Activated CD8-positive, alpha-beta memory T cell treated with anti-CD3 and anti-CD28 coated beads for 48 hours (primary cell): ENCODE measurements around the gene PKLR.
A peak's percentile ranks its signal among the peaks of the same experiment; 100 is the strongest.
"Not testable (repeated sequence)": the region's sequence is repeated elsewhere in the genome, so short reads cannot be mapped to it uniquely, and the experiment has no call there.

Experiments used
- DNase-seq, 3 experiments: peaks; one replicate each; pipeline ENCODE4 v3.0.0-alpha.2; 2020; ENCODE audit warnings: low read depth in 2 of 3, low spot score in 2 of 3

The PKLR gene

DNA sequence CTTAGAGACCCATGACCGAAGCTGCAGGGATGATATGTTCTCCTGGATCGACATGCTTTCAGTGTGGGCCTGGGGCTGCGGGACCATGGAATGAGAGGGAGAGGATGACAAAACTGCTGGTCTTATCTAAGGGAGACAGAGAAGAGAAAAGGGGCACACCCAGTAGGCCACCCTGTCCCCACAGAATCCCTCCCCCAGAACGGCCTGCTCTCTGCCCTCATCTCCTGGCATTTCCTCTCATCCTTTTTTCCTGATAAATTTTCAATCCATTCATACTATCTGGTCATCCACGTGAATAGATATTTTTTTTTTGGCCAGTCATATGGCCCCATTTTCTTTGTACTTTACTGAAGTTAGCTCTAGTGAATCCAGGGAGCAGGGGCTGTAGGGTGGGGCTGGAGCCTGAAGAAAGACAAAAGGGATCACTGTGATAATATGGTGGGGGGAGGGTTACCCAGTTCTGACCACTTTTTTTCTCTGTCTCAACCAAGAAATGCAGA lies at the start of gene PKLR:
Gene PKLR (minus strand): TSS at position 97 of the 500 bp plus-strand sequence. CDS start 43 bp downstream, at position 54.
- no peak for DNase-seq

DNA sequence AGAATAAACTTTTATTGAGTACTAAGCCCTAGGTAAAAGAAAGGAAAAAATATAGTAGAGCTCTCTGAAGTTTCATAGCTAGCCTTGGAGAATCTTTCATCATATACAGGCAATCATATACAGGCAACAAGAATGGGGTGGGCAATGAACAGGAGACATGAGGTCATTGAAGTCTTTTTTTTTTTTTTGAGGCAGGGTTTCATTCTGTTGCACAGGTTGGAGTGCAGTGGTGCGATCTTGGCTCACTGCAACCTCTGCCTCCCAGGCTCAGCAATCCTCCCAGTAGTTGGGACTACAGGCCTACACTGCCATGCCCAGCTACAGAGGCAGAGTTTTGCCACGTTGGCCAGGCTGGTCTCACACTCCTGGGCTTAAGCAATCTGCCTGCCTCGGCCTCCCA lies 41.6 kb upstream of the PKLR start:
- DNase-seq: no peak

DNA sequence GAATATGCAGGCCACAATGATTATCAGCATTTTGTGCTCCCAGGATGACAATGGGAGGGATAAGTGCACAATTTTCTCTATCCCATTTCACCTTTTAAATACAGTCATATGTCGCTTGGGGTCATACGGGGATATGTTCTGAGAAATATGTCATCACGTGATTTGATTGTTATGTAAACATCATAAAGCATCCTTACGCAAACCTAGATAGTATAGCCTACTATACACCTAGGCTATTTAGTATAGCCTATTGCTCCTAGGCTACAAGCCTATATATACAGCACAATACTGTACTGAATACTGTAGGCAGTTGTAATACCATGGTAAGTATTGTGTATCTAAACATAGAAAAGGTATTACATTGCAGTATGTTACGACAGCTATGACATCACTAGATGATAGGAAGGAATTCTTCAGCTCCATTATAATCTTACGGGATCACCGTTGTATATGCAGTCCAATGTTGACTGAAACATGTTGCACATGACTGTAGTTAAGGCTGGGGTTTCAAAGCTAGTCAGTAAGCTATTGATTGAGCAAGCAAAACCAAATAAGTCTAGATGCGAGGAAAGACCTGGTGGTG lies 38.4 kb upstream of the PKLR start:
- DNase-seq: no peak

DNA sequence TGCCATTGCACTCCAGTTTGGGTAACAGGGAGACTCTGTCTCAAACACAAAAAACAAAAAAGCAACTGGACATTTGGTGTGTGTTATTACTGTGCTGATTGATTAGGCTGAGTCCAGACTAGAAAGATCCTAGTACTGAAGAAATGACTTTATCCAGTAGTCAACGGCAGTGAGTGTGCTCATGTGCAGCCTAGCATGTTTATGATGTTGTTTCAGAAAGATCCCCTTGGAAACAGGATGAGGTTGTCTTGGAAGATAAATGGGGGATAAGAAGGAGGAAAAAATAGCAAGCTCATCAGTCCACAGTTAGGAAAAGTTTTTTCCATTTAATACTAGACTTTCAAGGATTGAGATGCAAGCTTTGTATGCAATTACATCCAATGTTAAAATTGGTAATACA lies 33.7 kb upstream of the PKLR start:
- DNase-seq: no peak

DNA sequence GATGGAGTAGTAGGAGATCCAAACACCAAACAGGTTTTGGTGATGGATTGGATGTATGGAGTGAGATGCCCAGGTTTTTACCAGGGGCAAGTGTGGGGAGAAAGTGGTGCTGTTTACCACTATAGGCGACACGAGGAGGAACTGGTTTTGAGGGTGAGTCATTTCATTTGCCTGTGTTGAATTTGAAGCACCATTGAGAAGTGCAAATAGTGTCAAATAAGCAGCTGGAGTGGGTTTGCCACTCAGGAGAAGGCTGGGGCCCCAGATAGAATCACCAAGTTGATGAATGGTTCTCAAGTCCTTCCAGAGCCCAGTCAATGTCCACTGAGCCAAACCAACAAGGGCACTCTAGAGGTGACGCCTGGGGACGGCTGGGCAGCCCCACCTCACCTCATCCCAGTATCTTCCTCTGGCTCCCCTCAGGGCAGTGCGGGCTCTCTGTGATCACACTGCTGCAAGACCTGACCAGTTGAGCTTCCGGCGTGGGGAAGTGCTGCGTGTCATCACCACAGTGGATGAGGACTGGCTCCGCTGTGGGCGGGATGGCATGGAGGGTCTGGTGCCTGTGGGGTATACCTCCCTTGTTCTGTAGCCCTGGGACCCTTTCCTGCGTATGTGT lies 28.9 kb upstream of the PKLR start:
- no peak for DNase-seq

DNA sequence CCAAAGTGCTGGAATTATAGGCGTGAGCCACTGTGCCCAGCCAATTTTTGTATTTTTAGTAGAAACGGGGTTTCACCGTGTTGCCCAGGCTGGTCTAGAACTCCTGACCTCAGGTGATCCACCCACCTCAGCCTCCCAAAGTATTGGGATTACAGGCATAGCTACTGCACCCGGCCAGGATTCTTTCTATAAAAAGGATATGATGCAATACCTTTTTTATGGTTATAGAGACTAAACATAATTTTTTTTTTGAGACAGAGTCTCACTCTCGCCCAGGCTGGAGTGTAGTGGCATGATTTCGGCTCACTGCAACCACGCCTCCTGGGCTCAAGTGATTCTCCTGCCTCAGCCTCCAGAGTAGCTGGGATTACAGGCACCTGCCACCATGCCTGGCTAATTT lies 27.6 kb upstream of the PKLR start:
- DNase-seq: not testable (repeated sequence)

DNA sequence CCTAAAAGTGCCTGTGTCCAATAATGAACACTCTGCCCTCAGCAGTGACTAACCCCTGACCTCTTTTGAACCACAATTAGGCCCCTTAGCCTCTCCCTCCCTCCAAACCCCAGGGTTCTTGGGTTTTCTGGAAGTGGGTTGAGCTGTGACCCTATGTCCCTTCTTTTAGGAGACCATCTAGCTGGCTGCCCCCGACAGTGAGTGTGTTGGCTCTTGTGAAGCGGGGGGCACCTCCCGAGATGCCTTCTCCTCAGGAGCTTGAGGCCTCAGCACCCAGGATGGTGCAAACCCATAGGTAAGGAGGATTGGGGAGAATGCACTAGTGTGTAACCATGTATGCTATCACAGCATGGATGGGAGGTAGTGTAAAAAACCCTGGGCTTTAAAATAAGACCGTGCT lies 26.7 kb upstream of the PKLR start:
- no peak for DNase-seq

DNA sequence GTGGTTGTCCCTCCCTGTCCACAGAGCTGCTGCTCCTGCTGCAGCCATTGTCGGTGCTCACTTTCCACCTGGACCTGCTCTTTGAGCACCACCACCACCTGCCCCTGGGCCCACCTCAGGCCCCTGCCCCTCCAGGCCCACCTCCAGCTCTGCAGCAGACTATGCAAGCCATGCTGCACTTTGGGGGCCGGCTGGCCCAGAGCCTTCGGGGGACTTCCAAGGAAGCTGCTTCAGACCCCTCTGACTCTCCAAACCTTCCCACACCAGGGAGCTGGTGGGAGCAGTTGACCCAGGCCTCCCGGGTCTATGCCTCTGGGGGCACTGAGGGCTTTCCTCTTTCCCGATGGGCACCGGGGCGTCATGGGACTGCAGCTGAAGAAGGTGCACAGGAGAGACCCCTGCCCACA lies 25.4 kb upstream of the PKLR start:
- DNase-seq: no peak

DNA sequence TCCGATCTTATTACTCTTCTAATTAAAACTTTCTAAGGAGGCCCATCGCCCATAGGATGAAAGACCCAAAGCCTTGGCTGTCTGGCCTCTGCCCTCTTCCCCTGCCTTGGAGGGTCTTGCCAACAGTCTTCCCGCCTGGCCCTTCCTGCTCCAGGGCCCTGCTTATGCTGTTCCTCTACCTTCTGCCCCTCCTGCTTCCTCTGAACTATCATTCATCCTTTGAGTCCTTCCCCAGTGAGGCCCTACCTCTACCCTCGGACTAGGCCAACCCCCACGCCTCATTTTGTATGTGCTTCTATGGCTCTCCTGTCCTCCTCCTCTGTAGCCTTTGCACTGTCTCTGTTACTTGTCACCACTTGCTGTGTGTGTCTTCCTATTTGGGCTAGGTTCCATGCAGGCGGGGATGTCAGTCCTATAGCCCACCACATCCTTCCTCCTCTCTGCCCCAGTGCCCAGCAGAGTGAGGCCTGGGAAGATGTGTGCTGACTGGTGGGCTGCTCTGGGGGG lies 24.8 kb upstream of the PKLR start:
- no peak for DNase-seq

DNA sequence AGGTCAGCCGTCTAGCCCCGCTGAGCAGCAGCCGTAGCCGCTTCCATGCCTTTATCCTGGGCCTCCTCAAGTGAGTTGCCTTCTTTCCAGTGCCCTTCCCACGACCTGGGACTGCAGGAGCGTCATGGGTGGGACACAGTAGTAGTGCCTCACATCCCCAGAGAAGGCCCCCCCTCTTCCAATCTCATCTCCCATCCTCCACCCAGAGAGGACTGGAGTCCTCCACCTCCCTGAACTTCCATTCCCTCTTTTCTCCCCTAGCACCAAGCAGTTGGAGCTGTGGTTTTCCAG lies 24.3 kb upstream of the PKLR start:
- no peak for DNase-seq

DNA sequence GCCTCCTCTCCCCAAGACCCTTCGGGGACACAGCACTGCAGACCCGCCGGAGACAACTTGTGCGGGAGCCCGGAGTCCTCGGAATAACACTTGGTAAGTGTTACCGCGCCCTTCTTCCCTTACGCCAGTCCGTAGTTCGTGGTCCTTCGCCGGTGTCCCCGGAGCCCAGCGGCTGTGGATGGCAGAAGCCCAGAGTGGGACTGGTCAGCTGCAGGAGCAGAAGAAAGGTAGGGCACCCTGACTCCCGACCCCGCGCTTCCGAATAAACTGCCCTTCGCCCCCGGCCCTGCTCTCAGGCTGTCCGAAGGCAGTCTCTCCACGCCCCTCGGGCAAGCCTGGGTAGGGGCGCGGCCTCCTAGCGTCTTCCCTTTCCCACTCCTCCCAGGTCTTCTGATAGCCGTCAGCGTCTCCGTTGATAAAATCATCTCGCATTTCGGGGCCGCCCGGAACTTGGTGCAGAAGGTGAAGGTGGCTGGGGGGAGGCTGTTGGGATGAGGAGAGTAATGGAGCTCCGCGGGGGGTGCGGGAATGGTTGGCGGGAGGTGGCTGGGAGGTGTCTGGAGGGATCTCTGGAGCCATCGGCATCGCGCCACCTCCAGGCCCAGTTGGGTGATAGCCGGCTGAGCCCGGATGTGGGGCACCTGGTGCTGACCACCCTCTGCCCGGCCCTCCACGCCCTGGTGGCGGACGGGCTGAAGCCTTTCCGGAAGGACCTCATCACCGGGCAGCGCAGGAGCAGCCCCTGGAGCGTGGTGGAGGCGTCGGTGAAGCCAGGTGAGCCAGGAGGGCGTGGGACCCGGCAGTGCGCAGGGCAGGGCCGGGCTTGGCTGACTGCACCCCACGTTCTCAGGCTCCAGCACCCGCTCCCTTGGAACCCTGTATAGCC lies 23.7 kb upstream of the PKLR start:
- no peak for DNase-seq

DNA sequence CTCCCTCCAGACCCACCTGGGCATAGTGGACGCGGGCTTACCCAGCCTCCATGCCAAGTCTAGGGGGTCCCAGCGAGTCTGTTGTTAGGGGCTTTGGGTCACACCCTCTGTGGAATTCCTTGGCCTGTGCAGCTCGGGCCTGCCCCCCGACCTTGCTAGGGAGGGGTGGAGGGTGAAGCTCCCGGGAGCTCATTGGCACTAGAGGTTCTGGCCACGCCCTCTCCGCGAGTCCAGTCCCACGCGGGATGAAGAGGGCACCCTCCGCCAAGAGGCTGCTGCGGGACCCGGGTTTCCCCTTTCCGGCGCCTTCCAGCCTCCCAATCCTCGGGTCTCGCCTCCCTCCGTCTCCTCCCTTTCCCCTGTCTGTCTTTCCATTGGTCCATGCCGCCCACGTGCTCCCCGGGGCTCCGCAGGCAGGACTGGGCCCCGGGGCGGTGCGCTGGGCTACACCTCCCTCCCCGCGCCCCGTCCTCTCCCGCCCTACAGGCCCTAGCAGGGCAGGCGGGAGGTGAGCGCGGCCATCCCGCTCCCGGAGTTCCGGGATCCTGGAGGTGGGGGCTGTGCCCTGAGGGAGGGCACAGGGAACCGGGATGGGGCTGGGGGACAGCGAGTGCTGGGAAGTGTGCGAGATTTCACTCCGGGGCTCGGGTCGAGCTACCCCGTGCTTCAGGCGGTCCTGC lies 22.9 kb upstream of the PKLR start:
- peak; percentile 77 to 84 (median 79) for DNase-seq

DNA sequence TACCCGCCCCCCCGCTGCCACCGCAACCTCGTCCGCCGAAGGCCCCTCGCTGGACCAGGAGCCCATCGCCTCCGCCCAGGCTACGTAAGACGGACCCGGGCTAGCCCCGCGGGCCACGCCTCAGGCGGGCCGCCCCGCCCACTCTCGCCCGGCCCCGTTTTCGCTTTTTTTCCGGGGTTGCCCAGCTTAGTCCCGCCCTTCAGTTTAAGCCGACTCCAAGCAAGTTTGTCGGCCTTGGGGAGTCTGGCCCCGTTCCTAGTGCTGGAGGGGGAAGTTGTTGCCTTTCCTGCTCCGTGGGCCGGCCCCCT lies 22.4 kb upstream of the PKLR start:
- peak in 2 of 3 experiments; percentile 66 to 76 for DNase-seq

DNA sequence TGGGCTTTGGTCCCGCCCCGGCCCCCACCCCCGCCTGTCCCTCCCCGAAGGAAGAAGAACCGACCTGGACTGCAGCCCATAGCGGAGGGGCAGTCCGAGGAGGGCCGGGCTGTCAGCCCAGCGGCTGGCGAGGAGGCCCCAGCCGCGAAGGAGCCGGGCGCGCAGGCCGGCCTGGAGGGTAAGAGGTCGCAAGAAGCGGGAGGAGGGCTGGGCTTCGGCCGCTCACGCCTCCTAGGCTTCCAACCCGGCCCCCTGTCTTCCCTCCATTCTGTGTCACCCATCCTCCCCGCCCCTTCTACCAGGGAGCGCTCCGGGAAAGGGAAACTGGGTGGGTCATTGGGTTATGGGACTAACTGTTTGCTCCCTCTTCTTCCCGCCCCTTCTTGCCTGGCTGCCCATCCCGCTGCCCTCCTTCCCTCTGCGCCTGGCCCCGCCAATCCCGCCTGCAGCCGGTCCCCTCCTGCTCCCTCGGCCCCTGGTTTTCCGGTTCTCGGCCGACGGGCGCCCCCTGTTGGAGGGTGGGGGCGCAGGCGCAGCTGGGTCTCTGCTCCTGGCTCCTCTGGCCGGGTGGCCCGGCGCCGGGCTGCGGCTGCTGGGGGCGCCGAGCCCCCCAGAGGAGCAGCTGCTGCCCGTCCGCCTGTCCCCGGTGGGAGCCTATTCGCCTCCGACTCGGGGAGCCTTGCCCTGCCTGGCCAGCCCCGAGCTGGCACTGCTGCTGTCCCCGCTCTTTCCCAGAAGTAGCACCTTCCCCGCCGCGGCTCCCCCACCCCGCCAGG lies 21.9 kb upstream of the PKLR start:
- DNase-seq: peak; percentile 76 to 97 (median 92)

DNA sequence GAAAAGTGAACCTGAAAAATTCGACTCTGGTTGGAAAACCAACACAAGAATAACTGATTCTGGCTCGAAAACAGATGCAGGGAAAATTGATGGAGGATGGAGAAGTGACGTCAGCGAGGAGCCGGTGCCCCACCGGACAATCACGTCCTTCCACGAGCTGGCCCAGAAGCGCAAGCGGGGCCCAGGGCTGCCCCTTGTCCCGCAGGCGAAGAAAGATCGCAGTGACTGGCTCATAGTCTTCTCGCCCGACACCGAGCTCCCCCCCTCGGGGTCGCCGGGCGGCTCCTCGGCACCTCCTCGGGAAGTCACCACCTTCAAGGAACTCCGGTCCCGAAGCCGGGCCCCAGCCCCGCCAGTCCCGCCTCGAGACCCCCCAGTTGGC lies 21.3 kb upstream of the PKLR start:
- DNase-seq: no peak

DNA sequence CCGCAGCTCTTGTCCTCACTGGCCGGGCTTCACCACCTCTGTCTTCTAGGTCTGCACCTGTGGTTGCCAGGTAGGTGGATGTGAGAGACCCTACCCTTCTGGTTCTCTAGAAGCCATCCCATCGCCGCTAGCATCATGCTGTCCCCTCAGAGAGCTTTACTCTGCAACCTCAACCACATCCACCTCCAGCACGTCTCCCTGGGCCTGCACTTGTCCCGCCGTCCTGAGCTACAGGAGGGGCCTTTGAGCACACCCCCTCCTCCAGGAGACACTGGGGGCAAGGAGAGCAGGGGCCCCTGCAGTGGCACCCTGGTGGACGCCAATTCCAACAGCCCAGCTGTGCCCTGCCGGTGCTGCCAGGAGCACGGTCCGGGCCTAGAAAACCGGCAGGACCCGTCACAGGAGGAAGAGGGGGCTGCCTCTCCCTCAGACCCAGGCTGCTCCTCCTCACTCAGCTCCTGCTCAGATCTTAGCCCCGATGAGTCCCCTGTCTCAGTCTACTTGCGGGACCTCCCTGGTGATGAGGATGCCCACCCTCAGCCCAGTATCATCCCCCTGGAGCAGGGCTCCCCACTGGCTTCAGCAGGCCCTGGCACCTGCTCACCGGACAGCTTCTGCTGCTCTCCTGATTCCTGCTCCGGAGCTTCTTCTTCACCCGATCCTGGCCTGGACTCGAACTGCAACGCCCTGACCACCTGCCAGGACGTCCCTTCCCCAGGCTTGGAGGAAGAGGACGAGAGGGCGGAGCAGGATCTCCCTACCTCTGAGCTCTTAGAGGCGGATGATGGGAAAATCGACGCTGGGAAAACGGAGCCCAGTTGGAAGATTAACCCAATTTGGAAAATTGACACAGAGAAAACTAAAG lies 20.6 kb upstream of the PKLR start:
- DNase-seq: no peak

DNA sequence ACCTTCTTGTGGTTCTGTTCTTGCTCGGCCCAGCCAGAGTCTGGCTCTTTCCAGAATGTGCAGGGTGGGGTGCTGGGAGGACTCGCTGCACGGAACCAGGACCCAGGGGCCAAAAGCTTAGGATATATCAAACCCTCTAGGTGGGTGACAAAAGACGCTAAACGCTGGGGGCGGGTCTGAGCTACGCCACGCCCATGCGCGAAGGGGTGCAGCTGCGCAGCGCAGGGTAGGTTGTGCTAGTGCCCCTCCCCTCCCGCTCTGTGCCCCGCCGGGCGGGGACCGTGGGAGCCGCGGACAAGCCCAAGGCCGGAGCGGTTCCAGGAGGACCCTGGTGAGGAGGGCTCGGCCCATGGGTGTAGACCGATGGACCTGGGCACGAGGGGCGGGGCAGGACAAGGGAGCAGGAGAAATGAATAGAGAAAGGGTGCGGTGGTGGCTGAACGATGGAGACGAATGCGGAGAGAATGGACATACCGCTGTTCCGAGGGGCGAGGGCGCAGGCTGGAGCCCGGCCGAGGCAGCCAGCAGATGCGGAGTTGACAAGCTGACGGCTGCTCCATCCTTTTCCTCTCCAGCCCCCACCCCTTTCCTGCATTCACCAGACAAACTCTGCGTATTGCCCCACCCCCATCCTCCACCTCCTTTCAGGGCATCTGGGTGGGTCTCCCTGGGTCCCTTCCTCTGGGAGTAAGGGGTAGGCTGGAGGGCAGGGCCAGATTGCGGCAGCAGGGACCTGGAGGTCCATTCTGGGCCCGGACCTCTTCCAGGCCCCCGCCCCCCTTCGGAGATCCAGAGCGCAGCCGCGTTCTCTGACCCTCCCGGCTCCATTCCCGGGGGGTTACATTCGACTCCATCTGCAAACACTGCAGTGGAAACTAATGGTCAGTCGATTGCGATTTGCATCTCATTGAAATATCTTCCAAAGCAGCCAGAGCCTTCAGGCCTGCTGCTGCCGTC lies 19.7 kb upstream of the PKLR start, which contains the start of gene RUSC1:
Gene RUSC1 (plus strand): TSS at position 234 of the 957 bp plus-strand sequence. CDS start 880 bp downstream, outside the sequence.
- DNase-seq: no peak

DNA sequence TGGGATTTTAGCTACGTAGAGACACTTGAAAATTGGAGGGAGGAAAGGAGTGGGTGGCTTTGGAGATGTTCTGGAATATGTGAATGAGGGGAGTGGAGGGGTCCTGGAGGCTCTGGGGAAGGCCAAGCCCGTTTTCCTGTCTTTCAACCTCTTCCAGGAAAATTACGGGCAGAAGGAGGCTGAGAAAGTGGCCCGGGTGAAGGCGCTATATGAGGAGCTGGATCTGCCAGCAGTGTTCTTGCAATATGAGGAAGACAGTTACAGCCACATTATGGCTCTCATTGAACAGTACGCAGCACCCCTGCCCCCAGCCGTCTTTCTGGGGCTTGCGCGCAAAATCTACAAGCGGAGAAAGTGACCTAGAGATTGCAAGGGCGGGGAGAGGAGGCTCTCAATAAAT lies 19.0 kb upstream of the PKLR start:
- no peak for DNase-seq

DNA sequence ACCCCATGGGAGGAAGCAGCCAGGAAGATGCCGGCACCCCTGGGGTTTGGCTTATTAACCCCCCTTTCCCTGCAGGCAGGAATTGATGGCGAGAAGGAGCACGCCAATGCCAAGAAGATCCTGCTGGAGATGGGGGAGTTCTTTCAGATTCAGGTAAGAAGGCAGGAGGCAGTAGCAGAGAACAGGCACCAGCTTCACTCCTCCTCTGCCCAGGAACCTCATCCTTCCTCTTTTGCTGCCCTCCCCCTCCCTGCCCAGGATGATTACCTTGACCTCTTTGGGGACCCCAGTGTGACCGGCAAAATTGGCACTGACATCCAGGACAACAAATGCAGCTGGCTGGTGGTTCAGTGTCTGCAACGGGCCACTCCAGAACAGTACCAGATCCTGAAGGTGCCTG lies 18.3 kb upstream of the PKLR start:
- DNase-seq: no peak
